Kidney (tissue), 14 donors: ENCODE results near the gene ZCCHC7. TPM values are rescaled to one million over a fixed set of nuclear protein-coding genes. Genes with fewer than 3 reads are reported as not detected.
"Not testable (repeated sequence)": the region's sequence is repeated elsewhere in the genome, so short reads cannot be mapped to it uniquely, and the experiment has no call there.

Source experiments
- DNase-seq, 5 donors: peaks; one replicate each; pipeline ENCODE4 v3.0.0-alpha.2; 2013 to 2020
- FAIRE-seq: peaks from 2 replicates; lab custom pipeline; 2012; peaks lifted over from hg19 to GRCh38; lab: Jason Lieb, UNC
- H3K27ac ChIP-seq, 2 donors: one replicate each; pipeline ENCODE4 v1.7.0; 2013; ENCODE audit warnings: low read depth in 2 of 2, low read length in 2 of 2, inconsistent platforms in 1 of 2
- H3K27me3 ChIP-seq: one replicate; pipeline ENCODE4 v1.7.1; 2013; ENCODE audit warnings: low read length, inconsistent platforms; ENCODE audit not compliant: control insufficient read depth, insufficient read depth
- H3K36me3 ChIP-seq, 3 donors: one replicate each; pipeline versions ENCODE4 v1.7.0 to v1.7.1; 2013; ENCODE audit warnings: low read length in 3 of 3, control low read depth in 1 of 3, inconsistent platforms in 1 of 3; ENCODE audit not compliant: insufficient read depth in 3 of 3, control insufficient read depth in 2 of 3
- H3K4me1 ChIP-seq, 3 donors: one replicate each; pipeline versions ENCODE4 v1.7.0 to v1.7.1; 2013; ENCODE audit warnings: low read length in 3 of 3, inconsistent platforms in 1 of 3, low read depth in 1 of 3; ENCODE audit not compliant: control insufficient read depth in 2 of 3, insufficient read depth in 2 of 3
- H3K4me3 ChIP-seq, 3 donors: one replicate each; pipeline versions ENCODE4 v1.7.0 to v1.8.1; 2013; ENCODE audit warnings: low read length in 3 of 3, control low read depth in 1 of 3, inconsistent platforms in 1 of 3
- H3K9ac ChIP-seq, 3 donors: one replicate each; pipeline versions ENCODE4 v1.7.0 to v1.7.1; 2013; ENCODE audit warnings: low read length in 3 of 3, control low read depth in 1 of 3, inconsistent platforms in 1 of 3
- H3K9me3 ChIP-seq, 3 donors: one replicate each; pipeline versions ENCODE4 v1.7.0 to v1.7.1; 2013; ENCODE audit warnings: low read length in 3 of 3, control low read depth in 1 of 3, inconsistent platforms in 1 of 3; ENCODE audit not compliant: control insufficient read depth in 2 of 3, insufficient read depth in 1 of 3
- intact Hi-C: fragments of 100-400 bp; cut with DNase I; formaldehyde crosslinking; loops from one replicate; pipeline ENCODE4 v1.11.1; 2022
- polyA plus RNA-seq: library from polyadenylated mRNA; stranded (reverse); fragments of 350-450 nt; fragmentation: Illumina TruSeq; extraction: RNeasy Lipid Tissue Mini Kit (QIAGEN cat#74804); gene quantifications from one replicate; pipeline ENCODE4 v1.2.3, GENCODE V29; 2014; ENCODE audit warnings: low read depth, low replicate concordance; ENCODE audit not compliant: insufficient read depth
- total RNA-seq: library from RNA; stranded (reverse); fragmentation: NEBNext Ultra II Directional; extraction: Animal tissue kit (Norgen Biotek cat#: 25700); gene quantifications from one replicate; pipeline ENCODE4 v1.2.1, GENCODE V29; 2021
- TF ChIP-seq, protein P1 (sequence below): IDR thresholded peaks from 3 replicates; pipeline ENCODE4 v1.5.1; 2012; ENCODE audit warnings: mild to moderate bottlenecking, moderate library complexity, borderline replicate concordance; ENCODE audit not compliant: insufficient read depth; ENCODE audit errors: extremely low read depth
- donor health status: control.
- donor health status: control.
- donor health status: control.
- donor health status: control.
- donor health status: control.
- donor health status: DM: yes; HTN: yes; CAD: no.
- donor health status: Normal renal cell carcinoma (clear cell type).

The ZCCHC7 gene
- total and polyA plus RNA-seq, 2 donors from 2014 or later = 7.2 to 22.3 TPM

- DNase-seq = no peak
- no peaks in the 10 kb centered on the region for H3K27me3 ChIP-seq
- no peaks in the 10 kb centered on the region for H3K4me1 ChIP-seq
- H3K9me3 ChIP-seq = no peaks in the 10 kb centered on the region
- H3K4me3 ChIP-seq = no peak overlapping the region
- intact Hi-C loops = no loop called here
- H3K27ac ChIP-seq = no peak overlapping the region
- TF ChIP-seq, protein P1, sequence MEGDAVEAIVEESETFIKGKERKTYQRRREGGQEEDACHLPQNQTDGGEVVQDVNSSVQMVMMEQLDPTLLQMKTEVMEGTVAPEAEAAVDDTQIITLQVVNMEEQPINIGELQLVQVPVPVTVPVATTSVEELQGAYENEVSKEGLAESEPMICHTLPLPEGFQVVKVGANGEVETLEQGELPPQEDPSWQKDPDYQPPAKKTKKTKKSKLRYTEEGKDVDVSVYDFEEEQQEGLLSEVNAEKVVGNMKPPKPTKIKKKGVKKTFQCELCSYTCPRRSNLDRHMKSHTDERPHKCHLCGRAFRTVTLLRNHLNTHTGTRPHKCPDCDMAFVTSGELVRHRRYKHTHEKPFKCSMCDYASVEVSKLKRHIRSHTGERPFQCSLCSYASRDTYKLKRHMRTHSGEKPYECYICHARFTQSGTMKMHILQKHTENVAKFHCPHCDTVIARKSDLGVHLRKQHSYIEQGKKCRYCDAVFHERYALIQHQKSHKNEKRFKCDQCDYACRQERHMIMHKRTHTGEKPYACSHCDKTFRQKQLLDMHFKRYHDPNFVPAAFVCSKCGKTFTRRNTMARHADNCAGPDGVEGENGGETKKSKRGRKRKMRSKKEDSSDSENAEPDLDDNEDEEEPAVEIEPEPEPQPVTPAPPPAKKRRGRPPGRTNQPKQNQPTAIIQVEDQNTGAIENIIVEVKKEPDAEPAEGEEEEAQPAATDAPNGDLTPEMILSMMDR = no peak
- FAIRE-seq = no peak
- no peak overlapping the region for H3K9ac ChIP-seq
- H3K36me3 ChIP-seq = peaks cover 0 to 4% (median 3%) of the 10 kb centered on the region in 3 donors
These were observed 180.9 kb downstream of the ZCCHC7 start for GRCh38 chr9:37301042-37301853.

DNA sequence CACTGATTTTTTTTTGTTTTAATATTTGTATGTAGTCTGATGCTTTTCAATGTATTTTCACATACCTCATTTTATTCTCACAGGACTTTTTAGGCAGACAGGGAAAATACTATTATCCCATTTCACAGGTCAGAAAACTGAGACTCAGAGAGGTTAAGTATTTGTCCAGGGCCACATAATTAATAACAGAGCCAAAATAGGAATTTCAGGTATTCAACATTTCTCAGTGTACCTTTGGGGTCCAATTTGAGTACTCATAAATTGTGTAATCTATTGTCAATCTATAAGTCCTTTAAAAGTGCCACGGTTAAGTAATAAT, 181.4 kb downstream of the ZCCHC7 start:
- peaks cover 0 to 4% (median 3%) of the 10 kb centered on the region in 3 donors for H3K36me3 ChIP-seq
- H3K4me3 ChIP-seq = no peak overlapping the region
- no peak overlapping the region for H3K27ac ChIP-seq
- H3K4me1 ChIP-seq = no peaks in the 10 kb centered on the region
- TF ChIP-seq, protein P1 = no peak
- FAIRE-seq = no peak
- no peaks in the 10 kb centered on the region for H3K27me3 ChIP-seq
- no peaks in the 10 kb centered on the region for H3K9me3 ChIP-seq
- intact Hi-C loops = no loop called here
- no peak overlapping the region for H3K9ac ChIP-seq
- DNase-seq = no peak

DNA sequence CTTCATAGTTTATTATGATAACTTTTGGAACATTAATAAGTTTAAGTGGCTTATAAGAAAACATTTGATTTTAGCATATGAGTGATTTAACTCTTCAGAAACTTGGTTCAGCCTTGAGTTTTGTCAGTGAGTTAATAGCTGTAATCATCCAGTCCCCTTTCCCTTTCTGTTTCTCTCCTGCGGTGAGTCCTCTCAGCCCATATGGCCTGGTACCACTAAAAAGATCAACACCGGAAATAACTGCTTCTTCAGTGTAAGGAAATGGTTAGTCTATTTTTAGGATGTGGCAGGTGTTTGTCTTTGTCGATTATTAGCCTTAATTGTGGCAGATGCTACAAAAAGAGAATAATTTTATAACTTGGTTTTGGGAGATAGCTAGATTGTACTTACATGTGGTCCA, 181.9 kb downstream of the ZCCHC7 start:
- Histone ChIP-seq H3K9me3 (no peaks in the 10 kb centered on the region), H3K27me3 (no peaks in the 10 kb centered on the region), H3K4me1 (no peaks in the 10 kb centered on the region), H3K4me3 (no peak overlapping the region), H3K36me3 (peaks cover 0 to 4% (median 3%) of the 10 kb centered on the region in 3 donors), H3K27ac (no peak overlapping the region), H3K9ac (no peak overlapping the region)
- TF ChIP-seq, protein P1 = no peak
- intact Hi-C loops = no loop called here
- FAIRE-seq (no peak), DNase-seq (no peak)

DNA sequence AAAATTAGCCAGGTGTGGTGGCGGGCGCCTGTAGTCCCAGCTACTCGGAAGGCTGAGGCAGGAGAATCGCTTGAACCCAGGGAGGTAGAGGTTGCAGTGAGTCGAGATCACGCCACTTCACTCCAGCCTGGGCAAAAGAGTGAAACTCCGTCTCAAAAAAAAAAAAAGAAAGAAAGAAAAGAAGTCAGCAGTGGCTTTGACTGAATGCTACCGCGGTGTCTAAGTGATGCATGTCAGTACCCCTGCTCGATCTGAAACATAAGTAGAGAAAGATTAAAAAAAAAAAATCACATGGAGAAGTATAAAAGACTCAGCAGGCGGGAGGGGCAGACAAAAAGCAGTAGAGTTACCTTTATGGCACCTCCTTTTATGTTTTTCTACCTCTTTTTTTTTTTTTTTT, 182.9 kb downstream of the ZCCHC7 start:
- H3K4me1 ChIP-seq, H3K27me3 ChIP-seq, H3K4me3 ChIP-seq, intact Hi-C loops, H3K36me3 ChIP-seq, H3K27ac ChIP-seq, FAIRE-seq, H3K9ac ChIP-seq, DNase-seq, H3K9me3 ChIP-seq: not testable (repeated sequence)
